ENCODE data around the gene CRABP2.
A peak's percentile ranks its signal among the peaks of the same experiment; 100 is the strongest.

Gene CRABP2

DNA sequence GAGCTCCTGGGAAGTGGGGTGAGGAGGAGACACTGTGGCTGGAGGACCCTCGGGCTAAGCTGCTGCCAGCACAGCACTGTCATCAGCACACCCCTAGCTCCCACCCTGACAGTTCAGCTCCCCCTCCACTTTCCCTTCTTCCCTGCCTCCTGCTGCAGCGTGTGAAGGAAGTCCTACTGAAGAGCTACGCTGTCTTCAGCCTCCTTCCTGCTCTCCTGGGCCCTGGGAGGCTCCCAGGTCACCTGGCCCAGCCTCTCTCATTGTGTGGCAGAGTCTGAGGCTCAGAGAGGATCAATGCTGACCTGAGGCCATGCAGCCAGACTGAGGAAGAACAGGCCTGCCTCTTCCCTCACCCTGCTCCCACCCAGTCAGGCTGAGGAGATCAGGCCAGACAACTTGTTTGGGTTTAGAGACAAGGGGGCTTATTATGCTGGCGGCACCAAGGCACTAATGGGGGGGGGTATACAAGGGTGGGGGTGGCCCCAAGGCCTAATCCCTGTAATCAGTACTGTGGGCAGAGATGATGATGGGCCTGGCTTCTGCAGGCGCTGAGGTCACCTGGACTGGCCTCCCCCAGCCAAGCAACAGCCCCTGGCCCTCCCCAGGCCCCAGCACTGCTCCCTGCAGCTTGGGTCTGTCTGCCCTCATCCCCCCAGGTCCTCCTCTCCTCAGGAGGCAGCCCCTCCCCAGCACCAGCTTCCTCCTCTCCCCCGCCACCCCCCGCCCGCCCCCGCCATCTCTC lies 37.2 kb downstream of the CRABP2 start:
- no peak for DNase-seq

DNA sequence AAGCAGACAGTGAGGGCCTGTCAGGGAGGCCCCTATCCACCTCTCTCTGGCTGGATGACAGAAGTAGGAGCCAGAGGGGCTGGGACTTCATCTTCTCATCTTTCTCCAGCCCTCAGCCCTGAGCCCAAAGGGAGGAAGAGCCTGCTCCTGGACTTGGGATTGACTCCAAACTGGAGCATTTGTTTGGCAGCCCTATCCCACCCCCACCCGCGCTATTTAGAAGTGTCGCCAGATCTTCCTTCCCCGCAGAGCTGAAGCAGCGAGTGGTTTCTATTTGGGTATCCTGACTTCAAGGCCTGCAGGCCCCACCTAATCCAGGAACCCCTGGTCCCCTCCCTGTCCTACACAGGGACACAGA lies 37.8 kb downstream of the CRABP2 start:
- no peak for DNase-seq

DNA sequence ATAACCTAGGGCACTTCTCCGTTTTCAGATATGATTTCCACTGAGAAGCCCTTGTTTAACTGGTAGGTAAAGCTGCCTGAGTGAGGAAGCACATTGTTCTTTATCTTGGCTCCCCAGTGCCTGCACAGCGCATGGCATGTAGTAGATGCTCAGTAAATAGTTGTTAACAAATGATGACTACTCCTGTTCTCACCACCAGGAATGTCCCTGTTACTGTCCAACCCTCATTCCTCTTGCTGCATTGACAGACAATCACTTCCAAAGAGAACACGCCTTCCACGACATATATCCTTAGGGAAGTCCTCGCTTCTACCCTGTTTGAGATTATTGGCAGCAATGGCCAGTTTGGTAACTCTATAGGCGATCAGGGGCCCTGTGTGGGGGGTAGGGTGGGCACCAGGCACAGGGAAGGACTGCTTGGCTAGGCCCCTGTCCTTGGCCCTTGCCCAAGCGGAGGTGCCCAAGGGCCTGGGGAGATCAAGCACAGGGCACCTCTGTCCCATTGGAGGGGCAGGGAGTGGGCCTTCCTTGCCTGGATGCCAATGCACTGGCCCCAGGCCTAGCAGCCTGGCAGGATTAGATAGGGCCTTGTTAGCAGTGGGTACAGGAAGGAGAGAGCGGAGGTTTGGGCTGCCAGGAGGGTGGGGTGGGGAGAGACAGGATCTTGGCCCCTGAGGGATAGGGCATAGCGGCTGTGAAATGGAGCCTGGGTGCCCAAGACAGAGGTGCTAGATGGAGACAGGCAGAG lies 38.3 kb downstream of the CRABP2 start:
- no peak for DNase-seq

DNA sequence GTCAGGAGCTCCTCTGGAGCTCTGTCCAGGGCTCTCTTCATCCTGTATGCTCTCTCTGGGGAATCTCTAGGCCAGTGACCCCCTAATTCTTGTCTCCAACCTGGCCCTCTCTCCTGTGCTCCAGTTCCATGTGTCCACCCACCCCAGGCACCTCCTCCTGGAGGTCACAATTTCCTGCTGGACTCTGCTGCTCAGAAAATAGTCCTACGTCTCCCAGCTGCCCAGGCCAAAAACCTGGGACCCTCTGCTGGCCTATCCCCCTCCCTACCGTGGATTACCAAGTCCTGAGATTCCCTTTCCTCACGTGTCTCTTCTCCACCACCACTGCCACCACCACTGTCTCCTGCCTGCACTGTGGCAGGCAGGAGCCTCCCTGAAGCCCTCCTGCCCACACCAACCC lies 39.8 kb downstream of the CRABP2 start:
- DNase-seq, result no peak

DNA sequence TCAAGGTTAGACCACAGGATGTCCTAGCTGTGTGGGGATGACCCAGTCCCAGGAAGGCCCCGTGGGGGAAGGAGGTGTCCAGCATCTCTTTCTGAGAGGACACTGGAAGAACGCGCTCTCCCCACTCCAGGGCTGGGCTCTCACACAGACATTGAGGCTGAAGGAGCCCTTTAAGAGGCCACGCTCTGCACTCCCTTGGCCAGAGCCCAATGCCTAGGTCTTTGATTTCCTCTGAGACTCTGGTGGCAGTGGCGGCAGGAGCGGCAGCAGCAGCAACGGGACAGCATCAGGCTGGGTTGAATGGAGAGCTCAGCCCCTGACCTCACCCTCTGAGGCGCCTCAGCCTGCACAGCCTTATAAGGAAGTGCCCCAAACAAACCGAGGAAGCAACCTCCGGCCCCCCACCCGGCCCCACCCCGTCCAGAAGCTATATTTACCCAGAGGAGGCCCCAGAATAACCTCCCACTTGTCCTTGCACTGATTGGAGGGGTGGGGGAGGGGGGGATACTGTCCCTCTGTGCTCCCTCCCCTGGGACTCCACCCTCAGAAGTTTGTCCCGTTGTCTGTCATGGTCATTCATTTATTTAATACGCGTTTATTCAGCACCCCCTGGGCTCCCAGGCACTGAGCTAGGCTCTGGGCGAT lies 40.5 kb downstream of the CRABP2 start:
- no peak for DNase-seq

DNA sequence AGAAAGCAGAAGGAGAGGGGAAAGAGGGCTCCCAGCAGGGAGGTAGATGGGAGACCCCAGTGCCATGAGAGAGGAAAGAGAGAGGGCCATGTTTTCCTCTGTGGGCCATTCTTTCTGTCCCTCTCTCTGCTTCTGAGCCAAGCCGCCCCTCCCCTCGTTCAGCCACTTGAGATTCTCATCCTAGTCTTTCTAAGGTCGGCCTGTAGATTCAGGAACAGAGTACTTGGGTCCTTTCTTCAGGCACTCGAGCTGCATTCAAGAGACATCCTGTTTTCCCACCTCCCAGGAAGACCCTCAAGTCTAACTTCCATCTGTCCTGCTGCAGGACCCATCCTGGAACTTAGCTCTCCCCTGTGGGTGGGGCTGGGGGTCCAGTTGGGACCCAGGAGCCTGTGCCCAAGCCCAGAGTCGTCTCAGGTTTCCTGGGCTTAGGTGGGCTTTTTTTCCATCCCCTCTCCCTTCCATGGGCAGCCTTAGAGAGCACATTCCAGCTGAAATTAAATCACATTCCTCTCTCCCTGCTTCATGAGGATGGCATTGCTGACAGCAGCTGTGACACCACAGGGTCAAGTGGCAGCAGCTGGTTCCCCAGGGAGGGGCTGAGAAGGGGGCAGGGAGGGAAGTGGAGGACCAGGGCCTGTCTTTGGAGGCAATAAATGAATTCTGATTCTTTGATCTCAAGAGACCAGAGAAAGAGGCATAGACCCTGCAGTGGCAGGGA lies 41.2 kb downstream of the CRABP2 start:
- DNase-seq, result no peak

DNA sequence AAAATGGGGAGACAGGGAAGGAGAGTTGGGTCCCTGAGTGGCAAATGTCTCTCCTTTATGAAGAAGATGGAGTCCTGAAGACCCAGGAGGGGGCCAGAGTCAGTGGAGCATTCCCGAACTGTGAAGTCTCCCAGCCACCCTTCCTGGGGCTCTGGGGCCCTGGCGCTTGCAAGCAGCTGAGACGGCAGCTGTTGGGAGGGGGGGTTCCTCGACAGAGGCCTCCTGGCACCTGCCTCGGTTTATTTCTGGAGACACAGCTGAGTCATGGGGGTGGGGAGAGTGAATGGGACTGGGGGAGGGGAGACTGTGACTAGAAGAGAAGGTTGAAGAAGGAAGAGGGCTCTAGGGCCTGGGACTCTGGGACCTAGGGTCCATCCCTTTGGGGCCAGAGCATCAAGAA lies 42.2 kb downstream of the CRABP2 start:
- no peak for DNase-seq

DNA sequence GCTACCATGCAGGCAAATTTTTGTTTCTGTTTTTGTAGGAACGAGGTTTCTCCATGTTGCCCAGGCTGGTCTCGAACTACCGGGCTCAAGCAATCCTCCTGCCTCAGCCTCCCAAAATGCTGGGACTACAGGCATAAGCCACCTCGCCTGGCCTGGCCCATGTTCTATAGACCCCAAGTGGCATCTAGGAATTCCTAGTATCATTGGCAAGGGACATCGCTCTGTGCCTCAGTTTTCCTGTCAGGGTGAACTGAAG lies 42.7 kb downstream of the CRABP2 start:
- DNase-seq, result no peak

DNA sequence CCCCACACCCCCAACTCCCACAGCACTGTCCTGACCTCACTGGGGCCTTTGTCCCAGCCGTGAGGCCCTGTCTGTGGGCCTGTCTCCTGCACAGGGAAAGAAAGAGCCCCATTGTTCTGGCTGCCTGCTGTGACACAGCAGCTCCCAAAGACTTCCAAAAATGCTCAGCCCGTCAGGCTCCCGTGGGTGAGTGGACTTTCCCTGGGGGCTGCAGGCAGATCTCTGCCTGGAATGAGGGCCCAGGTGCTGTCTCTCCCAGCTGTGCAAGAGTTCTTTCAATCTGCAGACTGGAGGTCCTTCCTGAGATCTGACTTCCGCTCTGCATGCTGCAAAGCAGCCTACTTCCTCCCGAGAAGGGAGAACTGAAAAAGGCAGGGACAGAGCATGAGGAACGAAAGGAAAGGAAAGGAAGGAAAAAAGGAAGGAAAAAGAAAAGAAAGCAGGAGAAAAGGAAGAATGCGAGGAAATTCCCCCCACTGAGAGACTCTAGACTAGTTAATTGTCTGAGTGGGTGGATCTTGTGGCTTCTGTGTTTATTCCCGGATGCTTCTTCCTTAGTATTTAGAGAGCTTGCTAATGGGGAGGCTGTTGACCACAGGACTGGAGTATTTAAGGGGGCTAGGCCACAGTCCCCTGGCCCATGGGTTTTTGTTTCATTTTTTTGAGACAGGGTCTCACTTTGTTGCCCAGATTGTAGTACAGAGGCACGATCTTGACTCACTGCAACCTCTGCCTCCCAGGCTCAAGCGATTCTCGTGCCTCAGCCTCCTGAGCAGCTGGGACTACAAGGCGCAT lies 43.2 kb downstream of the CRABP2 start:
- no peak for DNase-seq

DNA sequence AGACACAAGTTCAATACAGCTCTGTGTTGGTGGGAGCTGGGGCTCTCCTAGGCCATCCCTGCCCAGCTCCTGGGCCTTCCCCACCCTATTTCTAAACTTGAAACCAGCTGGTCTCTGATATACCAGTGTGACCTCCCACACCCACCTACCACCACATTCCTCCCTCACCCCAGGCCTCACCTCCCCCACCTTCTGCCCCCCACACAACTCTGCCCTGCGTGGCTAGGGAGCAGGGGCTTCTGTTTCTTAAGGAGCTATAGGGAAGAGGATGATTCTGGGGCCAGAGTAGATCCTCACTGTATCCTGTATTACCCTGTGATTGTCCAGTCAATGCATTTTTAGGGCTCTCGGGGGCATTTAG lies 44.7 kb downstream of the CRABP2 start:
- no peak for DNase-seq

DNA sequence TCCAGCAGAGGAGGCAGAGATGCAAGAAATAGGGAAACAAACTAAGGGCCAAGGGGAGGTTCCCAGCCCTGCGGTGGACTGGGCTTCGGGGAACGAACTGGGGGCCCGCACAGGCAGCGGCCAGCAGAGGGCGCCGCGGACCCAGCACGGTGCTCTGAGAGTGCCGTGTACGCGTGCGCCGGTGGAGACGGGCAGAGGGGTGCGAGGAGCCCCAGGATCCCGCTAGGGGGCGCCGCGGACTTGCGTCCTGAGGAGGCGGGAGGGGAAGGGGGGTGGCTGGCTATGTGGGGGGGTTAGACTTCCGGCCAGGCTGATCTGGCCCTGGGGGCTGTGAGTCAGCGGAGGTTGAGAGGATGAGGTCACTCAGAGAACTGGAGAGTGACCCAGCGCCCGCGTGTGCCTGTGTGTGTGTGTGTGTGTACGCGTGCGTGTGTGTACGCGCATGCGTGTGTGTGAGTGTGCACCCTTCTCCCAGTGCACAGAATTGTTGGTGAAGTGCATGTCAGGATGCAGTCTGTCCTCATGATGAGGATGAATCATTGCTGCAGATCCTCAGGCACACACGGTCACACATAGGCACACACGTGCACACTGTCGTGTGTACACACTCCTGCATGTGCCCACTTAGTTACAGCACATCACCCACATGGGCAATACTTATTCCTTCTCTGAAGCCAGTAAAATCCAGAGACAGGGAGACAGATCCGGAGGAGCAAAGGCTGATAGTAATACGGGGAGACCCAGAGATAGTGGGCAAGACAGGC lies 45.2 kb downstream of the CRABP2 start:
- DNase-seq, result peak; percentile 94

DNA sequence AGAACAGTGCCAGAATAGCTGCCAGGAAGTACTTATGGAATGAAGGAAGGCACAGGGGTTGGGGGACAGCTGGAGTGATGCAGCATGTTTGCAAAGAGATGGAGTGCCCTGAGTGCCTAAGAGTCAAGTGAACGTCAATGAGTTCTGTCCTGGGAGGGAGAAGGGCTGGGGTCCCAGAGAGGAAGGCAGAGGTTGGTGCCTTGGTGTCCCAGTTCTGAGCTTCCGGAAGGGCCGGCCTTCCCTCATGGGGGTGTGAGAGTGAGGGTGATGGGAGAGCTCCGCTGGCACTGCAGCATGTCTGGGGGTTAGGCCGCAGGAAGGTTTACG lies 45.8 kb downstream of the CRABP2 start:
- DNase-seq, result no peak

DNA sequence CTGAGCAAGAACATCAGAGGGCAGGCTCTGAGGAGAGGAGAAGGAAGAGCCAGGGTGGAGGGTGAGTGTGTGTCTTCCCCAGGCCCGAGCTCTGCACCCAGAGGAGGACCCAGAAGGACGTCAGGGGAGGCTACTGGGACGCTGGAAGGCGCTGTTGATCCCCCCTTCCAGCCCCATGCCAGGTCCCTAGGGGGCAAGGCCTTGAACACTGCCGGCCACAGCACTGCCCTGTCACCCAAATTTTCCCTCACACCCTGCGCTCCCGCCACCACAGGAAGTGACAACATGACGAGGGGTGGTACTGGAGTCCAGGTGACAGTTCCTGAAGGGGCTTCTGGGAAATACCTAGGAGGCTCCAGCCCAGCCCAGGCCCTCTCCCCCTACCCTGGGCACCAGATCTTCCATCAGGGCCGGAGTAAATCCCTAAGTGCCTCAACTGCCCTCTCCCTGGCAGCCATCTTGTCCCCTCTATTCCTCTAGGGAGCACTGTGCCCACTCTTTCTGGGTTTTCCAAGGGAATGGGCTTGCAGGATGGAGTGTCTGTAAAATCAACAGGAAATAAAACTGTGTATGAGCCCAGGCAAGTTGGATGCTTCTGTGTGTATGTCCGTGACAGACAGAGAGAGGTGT lies 46.3 kb downstream of the CRABP2 start:
- no peak for DNase-seq

DNA sequence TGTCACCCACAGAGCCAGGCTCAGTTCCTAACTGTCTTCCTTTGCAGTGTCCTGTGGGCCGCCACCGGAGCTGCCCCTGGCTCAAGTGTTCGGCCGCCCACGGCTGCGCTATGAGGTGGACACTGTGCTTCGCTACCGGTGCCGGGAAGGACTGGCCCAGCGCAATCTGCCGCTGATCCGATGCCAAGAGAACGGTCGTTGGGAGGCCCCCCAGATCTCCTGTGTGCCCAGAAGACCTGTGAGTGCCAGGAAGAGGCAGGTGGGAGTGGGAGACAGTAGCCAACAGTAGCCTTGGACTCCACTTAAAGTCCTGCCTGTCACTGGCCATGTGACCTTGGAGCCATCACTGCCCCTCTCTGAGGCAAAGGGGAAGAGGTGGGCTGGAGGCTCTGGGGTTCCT lies 46.9 kb downstream of the CRABP2 start:
- no peak for DNase-seq

DNA sequence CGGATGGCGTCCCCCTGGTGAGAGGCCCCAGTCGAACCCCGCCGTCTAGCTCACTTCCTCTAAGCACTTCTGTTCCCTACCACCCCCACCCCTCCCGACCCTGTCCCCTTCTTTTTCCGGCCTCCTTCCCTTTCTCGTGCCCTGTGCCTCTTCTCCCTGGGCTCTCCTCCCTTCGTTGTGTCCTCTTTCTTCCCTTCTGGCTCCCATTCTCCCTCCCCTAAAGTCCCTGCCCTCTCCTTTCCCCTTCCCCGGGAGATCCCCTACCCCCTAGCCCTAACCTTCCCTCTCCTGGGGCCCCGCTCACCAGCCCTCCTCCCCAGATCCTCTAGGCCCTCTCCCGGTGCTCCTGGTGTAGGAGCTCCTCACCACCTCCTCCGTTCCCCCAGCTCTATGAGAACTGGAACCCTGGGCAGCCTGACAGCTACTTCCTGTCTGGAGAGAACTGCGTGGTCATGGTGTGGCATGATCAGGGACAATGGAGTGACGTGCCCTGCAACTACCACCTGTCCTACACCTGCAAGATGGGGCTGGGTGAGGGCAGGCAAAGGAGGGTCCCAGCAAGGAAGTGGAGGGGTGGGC lies 47.6 kb downstream of the CRABP2 start:
- no peak for DNase-seq

DNA sequence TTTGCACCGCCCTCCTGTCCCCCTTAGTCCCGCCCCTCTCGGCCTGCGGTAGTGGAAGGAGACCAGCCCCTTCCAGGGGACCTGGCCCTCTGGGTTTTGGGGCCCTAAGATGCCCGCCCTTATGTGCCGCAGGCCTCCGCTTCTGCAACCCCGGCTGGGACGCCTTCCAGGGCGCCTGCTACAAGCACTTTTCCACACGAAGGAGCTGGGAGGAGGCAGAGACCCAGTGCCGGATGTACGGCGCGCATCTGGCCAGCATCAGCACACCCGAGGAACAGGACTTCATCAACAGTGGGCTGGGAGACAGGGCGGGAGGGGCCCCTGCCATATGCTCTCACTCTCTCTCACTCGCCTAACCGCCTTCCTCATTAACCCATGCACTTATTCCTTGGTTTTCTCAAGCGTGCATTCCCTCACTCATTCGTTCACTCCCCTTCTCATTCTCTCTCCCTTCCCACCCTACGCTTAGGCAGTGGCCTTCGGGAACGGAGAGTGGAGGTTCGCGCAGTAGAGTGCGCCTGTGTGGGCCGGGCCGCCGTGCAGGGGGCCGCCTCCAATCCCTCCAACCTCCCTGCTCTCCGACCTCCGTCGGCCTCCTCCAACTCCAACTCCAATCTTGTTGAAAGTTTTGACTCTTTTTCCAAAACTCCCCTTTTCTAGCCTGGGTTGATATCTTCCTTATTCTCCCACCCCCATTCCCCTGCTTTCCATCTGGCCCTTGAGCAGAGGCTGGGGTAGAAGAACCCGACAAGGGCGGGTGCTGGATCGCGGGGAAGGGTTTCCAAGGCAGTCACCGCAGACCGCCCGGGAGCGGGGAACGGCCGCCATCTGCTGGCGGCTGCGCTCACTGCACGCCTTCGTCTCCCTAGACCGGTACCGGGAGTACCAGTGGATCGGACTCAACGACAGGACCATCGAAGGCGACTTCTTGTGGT lies 48.3 kb downstream of the CRABP2 start:
- peak; percentile 58 for DNase-seq

DNA sequence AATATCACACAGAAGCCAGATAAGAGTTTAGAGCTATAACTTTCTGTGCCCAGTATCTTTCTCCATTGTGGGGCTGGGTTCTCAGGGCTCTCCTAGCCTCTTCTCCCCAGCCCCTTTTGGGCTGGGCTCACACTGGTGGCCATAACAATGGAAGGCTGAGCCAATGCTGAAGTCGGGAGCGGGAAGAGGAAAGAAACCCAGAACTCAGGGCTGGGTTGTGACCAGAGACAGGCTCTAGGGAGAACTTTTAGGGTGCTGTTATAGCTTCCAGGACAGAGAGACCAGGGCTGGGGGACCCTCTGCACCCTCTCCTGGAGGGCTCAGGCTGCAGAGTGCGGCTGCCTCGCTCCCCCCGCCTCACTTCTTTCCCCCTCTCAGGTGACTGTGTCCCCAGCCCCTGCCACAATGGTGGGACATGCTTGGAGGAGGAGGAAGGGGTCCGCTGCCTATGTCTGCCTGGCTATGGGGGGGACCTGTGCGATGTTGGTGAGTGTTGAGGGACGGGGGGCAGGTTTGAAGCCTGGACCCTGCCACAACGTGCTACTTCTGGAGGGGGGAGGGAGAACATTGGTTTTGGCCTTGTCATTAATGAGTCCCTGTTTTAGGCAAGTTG lies 49.4 kb downstream of the CRABP2 start:
- DNase-seq, result no peak

DNA sequence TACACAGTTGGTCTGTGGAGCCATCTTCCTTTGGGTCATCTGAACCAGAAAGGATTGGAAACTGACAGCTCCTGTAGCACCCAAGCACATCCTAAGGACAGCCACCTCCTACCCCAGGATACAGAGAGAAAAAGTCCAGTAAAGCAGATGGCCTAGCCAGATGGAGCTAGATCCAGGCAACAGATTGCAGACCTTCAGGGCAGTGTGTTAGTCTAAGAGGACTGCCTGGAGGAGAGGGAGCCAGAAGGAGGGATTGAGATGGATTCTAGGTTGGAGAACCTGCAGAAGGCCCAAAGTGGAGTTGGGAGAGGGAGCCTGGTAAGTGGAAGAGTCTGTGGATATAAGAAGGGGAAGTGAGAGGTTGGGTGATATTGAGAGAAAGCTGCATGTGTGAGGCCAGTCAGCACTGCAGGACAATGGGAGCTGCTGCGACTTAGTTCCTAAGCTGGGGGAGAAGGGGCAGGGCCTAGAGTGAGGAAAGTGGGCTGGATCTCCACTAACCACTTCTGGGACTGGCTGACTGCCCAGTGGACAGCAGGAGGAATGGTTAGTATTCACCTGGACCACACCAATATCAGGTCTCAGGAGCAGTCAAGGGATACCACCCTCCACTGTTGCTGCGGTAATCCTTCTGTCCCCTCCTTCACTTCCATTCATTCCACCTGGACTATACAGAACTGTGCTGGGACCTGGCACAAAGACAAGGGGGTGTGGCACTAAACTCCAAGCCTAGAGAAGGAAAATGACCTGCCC lies 50.1 kb downstream of the CRABP2 start:
- no peak for DNase-seq

DNA sequence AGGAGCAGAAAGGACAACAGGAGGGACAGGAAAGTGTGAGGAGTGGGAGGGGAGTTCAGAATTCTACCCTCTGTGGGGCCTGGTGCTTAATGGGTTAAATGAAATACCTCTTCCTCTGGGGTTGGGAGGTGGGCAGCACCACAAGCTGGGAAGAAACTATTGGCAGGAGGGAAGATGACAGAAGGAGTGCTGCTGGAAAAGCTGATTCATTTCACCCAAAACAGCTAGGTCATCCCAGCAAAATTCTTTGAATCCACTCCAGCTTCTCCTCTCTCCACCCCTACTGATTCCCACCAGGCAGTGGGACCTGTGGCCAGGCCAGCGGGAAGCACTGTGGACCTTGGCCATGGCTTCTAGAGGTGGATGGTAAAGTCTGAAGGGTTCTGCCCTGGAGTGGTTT lies 50.7 kb downstream of the CRABP2 start:
- DNase-seq, result no peak

All from NCI-H146 (cell line).